ENCODE data around the gene AQP12B. TPM values are rescaled to one million over a fixed set of nuclear protein-coding genes. Genes with fewer than 3 reads are reported as not detected.

AQP12B gene
- polyA plus RNA-seq, 2 donors, result not detected

DNA sequence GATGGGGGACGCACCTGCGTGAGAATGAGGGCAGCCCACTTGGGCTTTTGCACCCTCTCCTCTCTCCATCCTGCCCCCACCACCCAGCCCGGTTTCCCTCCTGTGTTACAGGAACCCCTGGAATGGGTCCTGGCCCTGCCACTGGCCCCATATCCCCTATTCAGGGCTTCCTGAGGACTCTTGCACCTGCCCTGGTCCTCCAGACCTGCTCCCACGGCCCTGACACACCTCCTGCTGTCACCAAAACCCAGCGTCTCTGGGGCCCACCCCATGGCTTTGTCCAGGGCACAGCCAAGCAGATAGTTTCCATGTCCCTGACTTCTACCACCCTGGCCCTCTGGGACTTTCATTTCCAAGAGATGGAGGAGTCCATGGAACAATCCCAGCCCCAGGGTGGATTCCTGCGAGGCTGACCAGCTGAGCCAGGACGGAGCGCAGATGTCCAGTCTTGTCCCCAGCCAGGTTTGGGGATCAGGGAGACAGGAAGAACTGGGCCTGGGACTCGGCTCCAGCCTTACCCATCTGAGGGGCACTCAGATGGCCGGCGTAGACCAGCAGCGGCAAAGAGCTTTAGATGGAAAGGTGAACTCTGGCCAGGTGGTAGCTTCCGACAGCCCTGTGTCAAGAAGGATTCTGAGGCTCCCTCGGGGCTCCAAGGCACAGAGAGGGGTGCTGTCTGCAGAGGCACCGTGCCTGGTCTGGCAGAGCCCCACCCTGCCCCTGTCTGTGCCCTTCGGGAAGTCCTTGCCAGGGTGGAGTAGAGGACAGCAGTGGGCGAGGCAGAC is 45.4 kb downstream of the AQP12B start:
- 83 to 84% methylated on average over 17 of the region's 17 CpGs for WGBS, 2 donors
- no peak overlapping the region for H3K4me3 ChIP-seq (ENCODE audit: low read depth in 1 of 2, low read length in 2 of 2)
- H3K36me3 ChIP-seq (ENCODE audit: control insufficient read depth in 2 of 2, insufficient read depth in 2 of 2, low read length in 1 of 2), result no peaks in the 10 kb centered on the region
- H3K9me3 ChIP-seq (ENCODE audit: control insufficient read depth in 2 of 2, insufficient read depth in 1 of 2, low read depth in 1 of 2, low read length in 1 of 2), result peaks cover 0 to 12% of the 10 kb centered on the region in 2 donors
- H3K27ac ChIP-seq (ENCODE audit: low read depth in 2 of 2, low read length in 1 of 2), result no peak overlapping the region
- H3K27me3 ChIP-seq (ENCODE audit: control insufficient read depth in 1 of 2, insufficient read depth in 2 of 2, low read length in 2 of 2), result no peaks in the 10 kb centered on the region
- H3K4me1 ChIP-seq (ENCODE audit: control insufficient read depth in 2 of 2, insufficient read depth in 2 of 2, low read length in 1 of 2), result no peaks in the 10 kb centered on the region

DNA sequence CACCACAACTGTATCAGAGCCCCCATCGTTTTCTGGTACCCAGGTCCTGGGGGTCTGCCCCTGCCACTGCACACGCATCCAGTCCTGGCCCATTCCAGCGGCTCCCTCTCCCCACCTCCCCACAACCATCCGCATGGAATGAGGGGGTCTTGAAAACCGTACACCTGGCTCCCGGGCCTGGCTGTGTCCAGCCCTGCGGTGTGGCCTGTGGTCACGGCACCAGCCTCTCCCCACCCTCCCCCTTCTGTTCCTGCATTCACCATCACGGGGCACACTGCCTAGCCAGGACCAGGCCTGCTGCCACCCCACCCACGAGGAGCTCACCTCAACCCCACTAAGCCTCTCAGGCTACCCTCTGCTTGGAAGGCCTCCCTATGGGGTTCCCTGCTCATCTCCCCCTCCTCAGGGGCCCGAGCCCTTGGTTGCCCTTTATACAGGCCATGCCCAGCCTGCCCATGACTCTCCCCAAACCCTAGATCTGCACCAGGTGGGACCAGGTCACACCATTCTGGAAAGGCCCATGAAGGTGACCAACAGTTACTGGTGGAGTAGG is 46.0 kb downstream of the AQP12B start:
- no peak overlapping the region for H3K4me3 ChIP-seq (ENCODE audit: low read depth in 1 of 2, low read length in 2 of 2)
- no peaks in the 10 kb centered on the region for H3K27me3 ChIP-seq (ENCODE audit: control insufficient read depth in 1 of 2, insufficient read depth in 2 of 2, low read length in 2 of 2)
- WGBS, 2 donors, result 80 to 84% methylated on average over 11 of the region's 11 CpGs
- H3K9me3 ChIP-seq (ENCODE audit: control insufficient read depth in 2 of 2, insufficient read depth in 1 of 2, low read depth in 1 of 2, low read length in 1 of 2), result peaks cover 0 to 12% of the 10 kb centered on the region in 2 donors
- no peaks in the 10 kb centered on the region for H3K4me1 ChIP-seq (ENCODE audit: control insufficient read depth in 2 of 2, insufficient read depth in 2 of 2, low read length in 1 of 2)
- no peak overlapping the region for H3K27ac ChIP-seq (ENCODE audit: low read depth in 2 of 2, low read length in 1 of 2)
- H3K36me3 ChIP-seq (ENCODE audit: control insufficient read depth in 2 of 2, insufficient read depth in 2 of 2, low read length in 1 of 2), result no peaks in the 10 kb centered on the region

DNA sequence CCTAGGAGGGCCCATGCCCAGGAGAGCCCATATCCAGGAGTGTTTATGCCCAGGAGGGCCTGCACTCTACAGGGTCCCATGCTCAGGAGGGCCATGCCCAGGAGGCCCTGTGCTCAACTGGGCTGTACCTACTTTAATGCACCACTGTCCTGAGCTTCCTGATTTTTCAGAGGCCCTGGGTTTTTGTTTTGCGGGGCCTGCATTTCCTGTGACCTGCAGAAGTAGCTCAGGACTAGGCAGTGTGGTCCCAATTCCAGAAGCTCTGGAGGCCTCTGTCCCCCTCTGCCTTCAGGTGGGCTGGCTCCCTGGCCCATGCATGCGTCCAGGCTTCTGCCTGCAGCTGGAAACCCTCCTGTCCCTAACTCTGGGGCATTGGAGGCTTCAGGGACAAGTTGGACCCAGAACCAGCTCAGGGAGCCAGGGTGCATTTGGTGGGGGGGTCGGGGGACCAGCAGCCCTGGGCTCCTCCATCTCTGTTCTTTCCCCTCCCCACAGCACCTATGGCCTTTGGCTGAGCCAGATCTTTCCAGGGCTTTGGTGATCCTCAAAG is 46.6 kb downstream of the AQP12B start:
- Histone ChIP-seq H3K4me3 (ENCODE audit: low read depth in 1 of 2, low read length in 2 of 2) (no peak overlapping the region), H3K9me3 (ENCODE audit: control insufficient read depth in 2 of 2, insufficient read depth in 1 of 2, low read depth in 1 of 2, low read length in 1 of 2) (peaks cover 0 to 12% of the 10 kb centered on the region in 2 donors), H3K36me3 (ENCODE audit: control insufficient read depth in 2 of 2, insufficient read depth in 2 of 2, low read length in 1 of 2) (no peaks in the 10 kb centered on the region), H3K27ac (ENCODE audit: low read depth in 2 of 2, low read length in 1 of 2) (no peak overlapping the region), H3K27me3 (ENCODE audit: control insufficient read depth in 1 of 2, insufficient read depth in 2 of 2, low read length in 2 of 2) (no peaks in the 10 kb centered on the region), H3K4me1 (ENCODE audit: control insufficient read depth in 2 of 2, insufficient read depth in 2 of 2, low read length in 1 of 2) (no peaks in the 10 kb centered on the region)
- WGBS, 2 donors, result 69 to 73% methylated on average over 3 of the region's 3 CpGs

DNA sequence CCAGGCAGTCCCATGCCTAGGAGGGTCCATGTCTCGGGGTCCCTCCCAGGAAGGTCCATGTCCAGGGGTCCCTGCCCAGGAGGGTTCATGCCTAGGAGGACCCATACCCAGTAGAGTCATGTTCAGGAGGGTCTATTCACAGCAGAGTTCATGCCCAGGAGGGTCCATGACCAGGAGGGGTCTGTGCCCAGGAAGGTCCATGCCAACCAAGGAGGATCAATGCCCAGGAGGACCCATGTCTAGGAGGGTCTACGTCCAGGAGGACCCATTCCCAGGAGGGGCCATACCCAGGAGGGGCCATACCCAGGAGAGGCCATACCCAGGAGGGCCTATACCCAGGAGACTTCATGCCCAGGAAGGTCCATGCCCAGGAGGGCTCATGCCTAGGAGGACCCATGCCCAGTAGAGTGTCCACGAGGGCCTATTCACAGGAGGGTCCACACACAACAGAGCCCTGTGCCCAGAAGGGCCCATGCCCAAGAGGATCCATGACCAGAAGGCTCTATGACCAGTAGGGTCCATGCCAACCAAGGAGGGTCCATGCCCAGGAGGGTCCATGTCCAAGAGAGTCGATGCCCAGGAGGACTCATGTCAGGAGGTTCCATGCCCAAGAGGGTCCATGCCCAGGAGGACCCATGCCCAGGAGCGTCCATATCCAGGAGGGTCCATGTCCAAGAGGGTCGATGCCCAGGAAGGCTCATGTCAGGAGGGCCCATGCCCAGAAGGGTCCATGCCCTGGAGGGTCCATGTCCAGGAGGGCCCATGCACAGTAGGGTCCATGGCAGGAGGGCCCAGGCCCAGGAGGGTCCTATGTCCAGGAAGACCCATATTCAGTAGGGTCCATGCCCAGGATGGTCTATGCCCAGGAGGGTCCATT is 47.3 kb downstream of the AQP12B start:
- Histone ChIP-seq H3K27ac (ENCODE audit: low read depth in 2 of 2, low read length in 1 of 2) (no peak overlapping the region), H3K9me3 (ENCODE audit: control insufficient read depth in 2 of 2, insufficient read depth in 1 of 2, low read depth in 1 of 2, low read length in 1 of 2) (peaks cover 0 to 12% of the 10 kb centered on the region in 2 donors), H3K4me1 (ENCODE audit: control insufficient read depth in 2 of 2, insufficient read depth in 2 of 2, low read length in 1 of 2) (no peaks in the 10 kb centered on the region), H3K27me3 (ENCODE audit: control insufficient read depth in 1 of 2, insufficient read depth in 2 of 2, low read length in 2 of 2) (no peaks in the 10 kb centered on the region), H3K4me3 (ENCODE audit: low read depth in 1 of 2, low read length in 2 of 2) (no peak overlapping the region), H3K36me3 (ENCODE audit: control insufficient read depth in 2 of 2, insufficient read depth in 2 of 2, low read length in 1 of 2) (peaks cover 0 to 2% of the 10 kb centered on the region in 2 donors)
- 78 to 86% methylated on average over 6 of the region's 6 CpGs for WGBS, 2 donors

DNA sequence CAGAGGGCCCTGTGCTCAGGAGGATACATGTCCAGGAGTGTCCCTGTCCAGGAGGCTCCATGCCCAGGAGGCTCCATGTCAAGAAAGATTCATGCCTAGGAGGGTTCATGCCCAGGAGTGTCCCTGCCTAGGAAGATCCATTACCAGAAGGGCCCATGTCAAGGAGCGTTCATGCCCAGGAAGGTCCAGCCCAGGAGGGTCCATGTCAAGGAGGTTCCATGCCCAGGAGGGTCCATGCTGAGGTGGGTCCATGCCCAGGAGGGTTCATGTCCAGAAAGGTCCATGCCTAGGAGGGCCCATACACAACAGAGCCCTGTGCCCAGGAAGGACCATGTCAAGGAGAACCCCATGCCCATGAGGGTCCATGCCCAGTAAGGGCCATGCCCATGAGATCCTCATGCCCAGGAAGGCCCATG is 50.4 kb downstream of the AQP12B start:
- Histone ChIP-seq H3K27ac (ENCODE audit: low read depth in 2 of 2, low read length in 1 of 2) (no peak overlapping the region), H3K9me3 (ENCODE audit: control insufficient read depth in 2 of 2, insufficient read depth in 1 of 2, low read depth in 1 of 2, low read length in 1 of 2) (peaks cover 0 to 10% of the 10 kb centered on the region in 2 donors), H3K27me3 (ENCODE audit: control insufficient read depth in 1 of 2, insufficient read depth in 2 of 2, low read length in 2 of 2) (no peaks in the 10 kb centered on the region), H3K4me3 (ENCODE audit: low read depth in 1 of 2, low read length in 2 of 2) (no peak overlapping the region), H3K4me1 (ENCODE audit: control insufficient read depth in 2 of 2, insufficient read depth in 2 of 2, low read length in 1 of 2) (peaks cover 0 to 4% of the 10 kb centered on the region in 2 donors), H3K36me3 (ENCODE audit: control insufficient read depth in 2 of 2, insufficient read depth in 2 of 2, low read length in 1 of 2) (peaks cover 0 to 6% of the 10 kb centered on the region in 2 donors)
- 98 to 100% methylated on average over 1 of the region's 1 CpG for WGBS, 2 donors

DNA sequence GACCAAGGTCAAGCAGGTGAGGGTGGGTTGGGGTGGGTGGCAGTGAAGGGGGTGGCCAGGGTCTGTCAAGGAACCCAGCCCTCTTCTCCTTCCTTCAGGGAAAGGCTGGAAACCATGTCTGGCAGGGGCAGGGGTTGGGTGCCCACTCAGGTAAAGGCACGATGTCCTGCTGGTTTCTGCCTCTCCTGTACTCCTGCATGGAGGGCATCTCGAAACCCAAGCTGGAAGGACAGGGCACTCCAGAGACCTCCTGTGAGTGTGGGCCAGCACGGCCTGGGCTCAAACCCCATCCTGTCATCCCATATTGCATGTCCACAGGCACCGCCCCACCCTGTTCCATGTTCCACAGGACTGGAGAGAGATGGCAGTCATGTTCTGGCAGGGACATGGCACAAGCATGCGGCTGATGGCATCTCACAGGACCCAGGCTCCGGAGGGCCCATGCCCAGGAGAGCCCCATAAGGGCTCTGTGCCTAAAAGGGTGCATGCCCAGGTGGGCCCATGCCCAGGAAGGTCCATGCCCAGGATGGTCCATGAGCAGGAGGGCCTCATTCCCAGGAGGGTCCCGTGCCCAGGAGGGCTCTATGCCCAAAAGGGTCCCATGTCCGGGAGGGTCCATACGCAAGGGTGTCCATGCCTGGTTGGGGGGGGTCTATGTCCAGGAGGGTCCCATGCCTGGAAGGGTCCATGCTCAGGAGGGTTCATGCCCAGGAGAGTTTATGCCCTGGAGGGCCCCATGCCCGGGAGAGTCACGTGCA is 51.0 kb downstream of the AQP12B start:
- WGBS, 2 donors, result 83 to 91% methylated on average over 11 of the region's 11 CpGs
- Histone ChIP-seq H3K27me3 (ENCODE audit: control insufficient read depth in 1 of 2, insufficient read depth in 2 of 2, low read length in 2 of 2) (no peaks in the 10 kb centered on the region), H3K36me3 (ENCODE audit: control insufficient read depth in 2 of 2, insufficient read depth in 2 of 2, low read length in 1 of 2) (peaks cover 0 to 6% of the 10 kb centered on the region in 2 donors), H3K4me1 (ENCODE audit: control insufficient read depth in 2 of 2, insufficient read depth in 2 of 2, low read length in 1 of 2) (peaks cover 0 to 4% of the 10 kb centered on the region in 2 donors), H3K4me3 (ENCODE audit: low read depth in 1 of 2, low read length in 2 of 2) (no peak overlapping the region), H3K9me3 (ENCODE audit: control insufficient read depth in 2 of 2, insufficient read depth in 1 of 2, low read depth in 1 of 2, low read length in 1 of 2) (peaks cover 0 to 10% of the 10 kb centered on the region in 2 donors), H3K27ac (ENCODE audit: low read depth in 2 of 2, low read length in 1 of 2) (no peak overlapping the region)

DNA sequence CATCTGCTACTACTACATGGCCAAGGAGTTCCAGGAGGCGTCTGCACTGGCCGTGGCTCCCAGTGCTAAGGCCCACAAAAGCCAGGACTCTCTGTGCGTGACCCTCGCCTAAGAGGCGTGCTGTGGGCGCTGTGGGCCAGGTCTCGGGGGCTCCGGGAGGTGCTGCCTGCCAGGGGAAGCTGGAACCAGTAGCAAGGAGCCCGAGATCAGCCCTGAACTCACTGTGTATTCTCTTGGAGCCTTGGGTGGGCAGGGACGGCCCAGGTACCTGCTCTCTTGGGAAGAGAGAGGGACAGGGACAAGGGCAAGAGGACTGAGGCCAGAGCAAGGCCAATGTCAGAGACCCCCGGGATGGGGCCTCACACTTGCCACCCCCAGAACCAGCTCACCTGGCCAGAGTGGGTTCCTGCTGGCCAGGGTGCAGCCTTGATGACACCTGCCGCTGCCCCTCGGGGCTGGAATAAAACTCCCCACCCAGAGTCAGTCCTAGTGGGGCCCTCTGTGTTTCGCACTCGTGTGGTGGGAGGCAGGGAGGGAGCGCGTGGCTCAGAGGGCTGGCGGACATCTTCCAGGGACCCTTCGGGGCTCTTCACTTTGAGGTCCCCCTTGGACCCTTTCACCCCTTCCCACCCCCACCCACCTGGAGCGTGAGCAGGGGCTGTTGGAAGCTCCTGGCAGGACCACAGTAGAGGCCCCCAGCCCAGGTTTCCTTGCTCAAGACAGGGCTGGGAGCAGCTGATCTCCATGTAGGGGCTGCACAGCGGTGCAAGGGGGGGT is 51.7 kb downstream of the AQP12B start:
- H3K27ac ChIP-seq (ENCODE audit: low read depth in 2 of 2, low read length in 1 of 2), result no peak overlapping the region
- no peaks in the 10 kb centered on the region for H3K27me3 ChIP-seq (ENCODE audit: control insufficient read depth in 1 of 2, insufficient read depth in 2 of 2, low read length in 2 of 2)
- no peak overlapping the region for H3K4me3 ChIP-seq (ENCODE audit: low read depth in 1 of 2, low read length in 2 of 2)
- peaks cover 0 to 10% of the 10 kb centered on the region in 2 donors for H3K9me3 ChIP-seq (ENCODE audit: control insufficient read depth in 2 of 2, insufficient read depth in 1 of 2, low read depth in 1 of 2, low read length in 1 of 2)
- WGBS, 2 donors, result 93 to 94% methylated on average over 21 of the region's 21 CpGs
- peaks cover 0 to 6% of the 10 kb centered on the region in 2 donors for H3K36me3 ChIP-seq (ENCODE audit: control insufficient read depth in 2 of 2, insufficient read depth in 2 of 2, low read length in 1 of 2)
- peaks cover 0 to 4% of the 10 kb centered on the region in 2 donors for H3K4me1 ChIP-seq (ENCODE audit: control insufficient read depth in 2 of 2, insufficient read depth in 2 of 2, low read length in 1 of 2)

DNA sequence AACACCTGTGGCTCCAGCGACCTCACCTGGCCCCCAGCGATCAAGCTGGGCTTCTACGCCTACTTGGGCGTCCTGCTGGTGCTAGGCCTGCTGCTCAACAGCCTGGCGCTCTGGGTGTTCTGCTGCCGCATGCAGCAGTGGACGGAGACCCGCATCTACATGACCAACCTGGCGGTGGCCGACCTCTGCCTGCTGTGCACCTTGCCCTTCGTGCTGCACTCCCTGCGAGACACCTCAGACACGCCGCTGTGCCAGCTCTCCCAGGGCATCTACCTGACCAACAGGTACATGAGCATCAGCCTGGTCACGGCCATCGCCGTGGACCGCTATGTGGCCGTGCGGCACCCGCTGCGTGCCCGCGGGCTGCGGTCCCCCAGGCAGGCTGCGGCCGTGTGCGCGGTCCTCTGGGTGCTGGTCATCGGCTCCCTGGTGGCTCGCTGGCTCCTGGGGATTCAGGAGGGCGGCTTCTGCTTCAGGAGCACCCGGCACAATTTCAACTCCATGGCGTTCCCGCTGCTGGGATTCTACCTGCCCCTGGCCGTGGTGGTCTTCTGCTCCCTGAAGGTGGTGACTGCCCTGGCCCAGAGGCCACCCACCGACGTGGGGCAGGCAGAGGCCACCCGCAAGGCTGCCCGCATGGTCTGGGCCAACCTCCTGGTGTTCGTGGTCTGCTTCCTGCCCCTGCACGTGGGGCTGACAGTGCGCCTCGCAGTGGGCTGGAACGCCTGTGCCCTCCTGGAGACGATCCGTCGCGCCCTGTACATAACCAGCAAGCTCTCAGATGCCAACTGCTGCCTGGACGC is 52.5 kb downstream of the AQP12B start:
- WGBS, 2 donors, result 94 to 95% methylated on average over 50 of the region's 50 CpGs
- Histone ChIP-seq H3K36me3 (ENCODE audit: control insufficient read depth in 2 of 2, insufficient read depth in 2 of 2, low read length in 1 of 2) (peaks cover 0 to 6% of the 10 kb centered on the region in 2 donors), H3K27me3 (ENCODE audit: control insufficient read depth in 1 of 2, insufficient read depth in 2 of 2, low read length in 2 of 2) (no peaks in the 10 kb centered on the region), H3K4me1 (ENCODE audit: control insufficient read depth in 2 of 2, insufficient read depth in 2 of 2, low read length in 1 of 2) (peaks cover 0 to 4% of the 10 kb centered on the region in 2 donors), H3K27ac (ENCODE audit: low read depth in 2 of 2, low read length in 1 of 2) (no peak overlapping the region), H3K9me3 (ENCODE audit: control insufficient read depth in 2 of 2, insufficient read depth in 1 of 2, low read depth in 1 of 2, low read length in 1 of 2) (peaks cover 0 to 8% of the 10 kb centered on the region in 2 donors), H3K4me3 (ENCODE audit: low read depth in 1 of 2, low read length in 2 of 2) (no peak overlapping the region)

Measured in esophagus (tissue), 2 donors.